Fibroblast of lung (primary cell): ENCODE data around the gene MICU1. TPM values are rescaled to one million over a fixed set of nuclear protein-coding genes. Genes with fewer than 3 reads are reported as not detected.

Source experiments
- DNase-seq, 2 donors: peaks; one replicate each; pipeline versions ENCODE4 v3.0.0 to v3.0.0-alpha.2; 2010; ENCODE audit warnings: low read depth in 2 of 2
- H2AFZ ChIP-seq: 2 replicates; pipeline ENCODE4 v1.5.1; 2012; ENCODE audit warnings: low read length, control low read depth, inconsistent platforms
- H3K27ac ChIP-seq: 2 replicates; pipeline ENCODE4 v1.5.1; 2011; ENCODE audit warnings: low read length, control low read depth; ENCODE audit not compliant: insufficient read depth
- H3K27me3 ChIP-seq: 2 replicates; pipeline ENCODE4 v1.5.1; 2011; ENCODE audit warnings: mild to moderate bottlenecking, low read length; ENCODE audit not compliant: control insufficient read depth, insufficient read depth
- H3K36me3 ChIP-seq: 2 replicates; pipeline ENCODE4 v1.5.1; 2011; ENCODE audit warnings: low read length; ENCODE audit not compliant: control insufficient read depth, insufficient read depth
- H3K4me1 ChIP-seq: 2 replicates; pipeline ENCODE4 v1.5.1; 2011; ENCODE audit warnings: low read length; ENCODE audit not compliant: control insufficient read depth, insufficient read depth; ENCODE audit errors: extremely low read depth
- H3K4me2 ChIP-seq: 2 replicates; pipeline ENCODE4 v1.5.1; 2011; ENCODE audit warnings: low read length, control low read depth; ENCODE audit not compliant: insufficient read depth; ENCODE audit errors: extremely low read depth
- H3K4me3 ChIP-seq, 4 experiments: fragments of 200-600 bp in 1 of 4; sonication (generic) in 1 of 4; replicated peaks in 1 of 4; 2 replicates each; pipeline ENCODE4 v1.5.1; 2011 to 2016; ENCODE audit warnings: low read length in 4 of 4, low read depth in 3 of 4, mild to moderate bottlenecking in 3 of 4, control low read depth in 2 of 4, inconsistent platforms in 1 of 4, mixed read lengths in 1 of 4; ENCODE audit not compliant: insufficient read depth in 1 of 4; ENCODE audit errors: control extremely low read depth in 1 of 4
- H3K79me2 ChIP-seq: 2 replicates; pipeline ENCODE4 v1.5.1; 2012; ENCODE audit warnings: mild to moderate bottlenecking, low read length, inconsistent platforms; ENCODE audit not compliant: control insufficient read depth, insufficient read depth
- H3K9ac ChIP-seq: 2 replicates; pipeline ENCODE4 v1.5.1; 2011; ENCODE audit warnings: mild to moderate bottlenecking, low read length, control low read depth; ENCODE audit not compliant: insufficient read depth
- H3K9me3 ChIP-seq: 2 replicates; pipeline ENCODE4 v1.5.1; 2012; ENCODE audit warnings: low read depth, low read length; ENCODE audit not compliant: control insufficient read depth, insufficient read depth
- H4K20me1 ChIP-seq: 2 replicates; pipeline ENCODE4 v1.5.1; 2011; ENCODE audit warnings: low read length; ENCODE audit not compliant: control insufficient read depth, insufficient read depth; ENCODE audit errors: extremely low read depth
- CTCF ChIP-seq, 2 donors: IDR thresholded peaks in 1 of 2; conservative IDR thresholded peaks in 1 of 2; 1 replicate in 1 of 2; 2 replicates in 1 of 2; pipeline ENCODE4 v1.5.1; 2011 to 2012; ENCODE audit warnings: low read length in 2 of 2, control low read depth in 1 of 2, inconsistent platforms in 1 of 2, low read depth in 1 of 2, mild to moderate bottlenecking in 1 of 2
- EZH2 ChIP-seq: IDR thresholded peaks from 2 replicates; pipeline ENCODE4 v1.5.1; 2012; ENCODE audit warnings: low read length, control low read depth, mild to moderate bottlenecking; ENCODE audit errors: missing control alignments
- polyA plus RNA-seq, 2 donors: library from polyadenylated mRNA; depleted of rRNA in 1 of 2; stranded (reverse) in 1 of 2; unstranded in 1 of 2; fragments of >200 nt; gene quantifications; 2 replicates each; pipeline ENCODE4 v1.2.1, GENCODE V29; 2011 to 2012; ENCODE audit warnings: missing spikeins in 1 of 2
- total RNA-seq: library from RNA; depleted of rRNA; stranded (reverse); fragments of >200 nt; gene quantifications from 2 replicates; pipeline ENCODE4 v1.2.1, GENCODE V29; 2014

MICU1 gene
- total and polyA plus RNA-seq, 2 donors (not counting 1 experiment from before 2014, with no cell fraction given): 83.2 to 83.3 TPM

GRCh38 chr10:72667207-72667864, 41.5 kb upstream of the MICU1 start:
- Histone ChIP-seq H3K27me3 (no peaks in the 10 kb centered on the region), H3K4me3 (no peak overlapping the region), H3K9ac (no peak overlapping the region), H3K9me3 (no peaks in the 10 kb centered on the region), H3K4me1 (no peaks in the 10 kb centered on the region), H3K36me3 (no peaks in the 10 kb centered on the region), H3K4me2 (no peak overlapping the region), H4K20me1 (no peaks in the 10 kb centered on the region), H2AFZ (no peak overlapping the region), H3K27ac (no peak overlapping the region), H3K79me2 (no peaks in the 10 kb centered on the region)
- DNase-seq: no peak
- TF ChIP-seq EZH2: no peak
- TF ChIP-seq CTCF (conservative IDR thresholded peaks at IDR 0.05 in 1 of 2, IDR thresholded peaks at IDR 0.05 in 1 of 2; ENCODE audit: low read depth in 1 of 2, low read length in 2 of 2): no peak

DNA sequence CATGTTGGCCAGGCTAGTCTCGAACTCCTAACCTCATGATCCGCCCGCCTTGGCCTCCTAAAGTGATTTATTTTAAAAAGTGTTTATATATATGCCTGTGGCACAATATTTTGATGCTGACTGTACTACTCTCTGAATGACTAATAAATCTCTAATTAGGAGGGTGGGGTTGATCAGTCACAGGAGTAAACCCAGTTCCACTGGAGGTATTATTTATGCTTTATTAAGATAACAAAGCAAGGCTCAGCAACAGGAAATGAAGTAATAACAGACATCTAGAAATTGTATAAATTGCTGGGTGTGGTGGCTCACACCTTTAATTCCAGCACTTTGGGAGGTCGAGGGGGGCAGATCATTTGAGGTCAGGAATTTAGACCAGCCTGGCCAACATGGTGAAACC, 40.0 kb upstream of the MICU1 start:
- no peak overlapping the region for H2AFZ ChIP-seq
- H3K27me3 ChIP-seq: no peaks in the 10 kb centered on the region
- no peaks in the 10 kb centered on the region for H3K79me2 ChIP-seq
- DNase-seq: peak; percentile 38 to 42
- TF ChIP-seq EZH2 (no peak), CTCF (conservative IDR thresholded peaks at IDR 0.05 in 1 of 2, IDR thresholded peaks at IDR 0.05 in 1 of 2; ENCODE audit: low read depth in 1 of 2, low read length in 2 of 2) (no peak)
- H3K4me3 ChIP-seq: no peak overlapping the region
- no peak overlapping the region for H3K4me2 ChIP-seq
- no peaks in the 10 kb centered on the region for H3K9me3 ChIP-seq
- no peaks in the 10 kb centered on the region for H3K4me1 ChIP-seq
- H3K27ac ChIP-seq: no peak overlapping the region
- H3K36me3 ChIP-seq: no peaks in the 10 kb centered on the region
- no peak overlapping the region for H3K9ac ChIP-seq
- no peaks in the 10 kb centered on the region for H4K20me1 ChIP-seq

DNA sequence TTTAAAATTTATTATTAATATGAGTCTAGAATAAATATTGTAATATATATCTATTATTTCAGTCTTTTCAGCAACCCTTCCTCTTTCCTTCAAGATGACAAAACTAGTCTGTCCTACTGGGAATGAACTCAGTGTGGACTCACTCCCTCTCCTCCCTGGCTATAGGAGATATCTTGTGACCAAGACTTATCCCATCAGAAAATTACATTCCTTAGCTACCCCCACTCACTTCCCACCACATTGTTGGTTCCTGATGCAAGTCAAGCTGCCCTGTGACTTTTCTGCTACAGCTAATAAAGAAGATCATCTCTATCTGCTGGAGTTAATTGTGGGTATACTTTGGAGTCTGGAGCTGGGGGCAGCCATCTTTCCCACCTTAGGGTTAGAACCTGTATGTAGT, 38.1 kb upstream of the MICU1 start:
- DNase-seq: peak in 1 of 2 donors; percentile 20
- Histone ChIP-seq H3K4me3 (no peak overlapping the region), H3K36me3 (no peaks in the 10 kb centered on the region), H3K9ac (no peak overlapping the region), H3K4me2 (no peak overlapping the region), H2AFZ (no peak overlapping the region), H3K4me1 (no peaks in the 10 kb centered on the region), H3K79me2 (no peaks in the 10 kb centered on the region), H3K27me3 (no peaks in the 10 kb centered on the region), H3K9me3 (no peaks in the 10 kb centered on the region), H3K27ac (no peak overlapping the region), H4K20me1 (no peaks in the 10 kb centered on the region)
- TF ChIP-seq CTCF (conservative IDR thresholded peaks at IDR 0.05 in 1 of 2, IDR thresholded peaks at IDR 0.05 in 1 of 2; ENCODE audit: low read depth in 1 of 2, low read length in 2 of 2) (no peak), EZH2 (no peak)
